NCI-H345 treated with DMSO at 0.1 percent for 48 hours (cell line): Measurements from ENCODE around the gene RTP5.
"Not testable (repeated sequence)": the region's sequence is repeated elsewhere in the genome, so short reads cannot be mapped to it uniquely, and the experiment has no call there.

Experiments
- DNase-seq: peaks from one replicate; lab custom pipeline; 2025; ENCODE audit not compliant: unreplicated experiment; lab: John Stamatoyannopoulos, UW

RTP5 gene

GRCh38 chr2:241869087-241869961 is at the start of gene RTP5:
Gene RTP5, plus strand, starts transcription at chr2:241869729. Its CDS starts 28 bp downstream, at chr2:241869757.
- no peak for DNase-seq

GRCh38 chr2:241819947-241820624 is 49.4 kb upstream of the RTP5 start:
- not testable (repeated sequence) for DNase-seq

GRCh38 chr2:241820625-241821384 is 48.7 kb upstream of the RTP5 start:
- DNase-seq, result no peak

GRCh38 chr2:241821460-241822263 is 47.9 kb upstream of the RTP5 start:
- no peak for DNase-seq

GRCh38 chr2:241822264-241822623 is 47.3 kb upstream of the RTP5 start:
- DNase-seq, result no peak

- not testable (repeated sequence) for DNase-seq
Observed at GRCh38 chr2:241823531-241824437, 45.7 kb upstream of the RTP5 start.

- no peak for DNase-seq
Observed at GRCh38 chr2:241827394-241827793, 42.1 kb upstream of the RTP5 start.

- no peak for DNase-seq
Observed at GRCh38 chr2:241833101-241833663, 36.3 kb upstream of the RTP5 start.

- DNase-seq, result not testable (repeated sequence)
Observed at GRCh38 chr2:241833756-241834526, 35.6 kb upstream of the RTP5 start.

- no peak for DNase-seq
Observed at GRCh38 chr2:241834527-241835210, 34.9 kb upstream of the RTP5 start.

- no peak for DNase-seq
Observed at GRCh38 chr2:241835611-241836010, 33.9 kb upstream of the RTP5 start.

- DNase-seq, result no peak
Observed at GRCh38 chr2:241836292-241836691, 33.2 kb upstream of the RTP5 start.

GRCh38 chr2:241837197-241837965 is 32.1 kb upstream of the RTP5 start:
- no peak for DNase-seq

- DNase-seq, result no peak
Observed at GRCh38 chr2:241841181-241842066, 28.1 kb upstream of the RTP5 start.

- DNase-seq, result no peak
Observed at GRCh38 chr2:241842067-241842415, 27.5 kb upstream of the RTP5 start.

- no peak for DNase-seq
Observed at GRCh38 chr2:241842620-241843211, 26.8 kb upstream of the RTP5 start.
